Left forelimb (tissue), 1 donor: ENCODE results near the gene PCDH15.

Source experiments
- DNase-seq: peaks from one replicate; pipeline ENCODE4 v3.0.0-alpha.2; 2018; ENCODE audit warnings: low spot score

The PCDH15 gene

GRCh38 chr10:54130394-54130793 lies 670.6 kb downstream of the PCDH15 start:
- DNase-seq, result no peak

DNA sequence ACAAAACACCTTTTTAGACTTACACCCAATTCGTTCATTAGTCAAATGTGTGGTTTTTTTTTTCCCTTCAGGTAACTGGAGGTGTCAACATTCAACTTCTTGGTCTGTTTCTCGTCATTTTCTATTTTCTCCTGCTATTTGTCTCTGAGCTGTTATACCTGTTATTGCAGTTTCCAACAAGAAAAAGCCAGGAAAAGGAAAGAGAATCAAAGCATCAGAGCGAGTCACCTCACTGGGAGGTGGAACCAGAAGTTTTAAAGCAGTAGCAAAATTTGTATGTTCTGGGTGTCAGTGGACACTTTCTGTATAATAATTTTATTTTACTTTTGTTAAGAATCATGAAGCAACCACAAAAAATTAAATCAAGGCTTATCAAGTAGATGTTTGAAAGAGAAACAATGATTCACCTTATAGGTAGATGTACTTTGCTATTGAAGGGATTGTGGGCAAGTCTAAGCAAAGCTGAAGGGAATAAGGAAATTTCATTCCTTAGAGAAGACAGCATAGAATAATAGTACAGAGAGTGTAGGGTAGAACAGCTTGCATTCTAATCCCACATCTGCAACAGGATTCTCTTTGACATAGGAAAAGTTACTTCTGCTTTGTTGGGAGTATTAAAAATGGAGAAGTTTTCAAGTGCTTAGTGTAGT lies 675.8 kb downstream of the PCDH15 start:
- no peak for DNase-seq

GRCh38 chr10:54124209-54124885 lies 676.7 kb downstream of the PCDH15 start:
- DNase-seq, result no peak

GRCh38 chr10:54120806-54121205 lies 680.2 kb downstream of the PCDH15 start:
- no peak for DNase-seq

DNA sequence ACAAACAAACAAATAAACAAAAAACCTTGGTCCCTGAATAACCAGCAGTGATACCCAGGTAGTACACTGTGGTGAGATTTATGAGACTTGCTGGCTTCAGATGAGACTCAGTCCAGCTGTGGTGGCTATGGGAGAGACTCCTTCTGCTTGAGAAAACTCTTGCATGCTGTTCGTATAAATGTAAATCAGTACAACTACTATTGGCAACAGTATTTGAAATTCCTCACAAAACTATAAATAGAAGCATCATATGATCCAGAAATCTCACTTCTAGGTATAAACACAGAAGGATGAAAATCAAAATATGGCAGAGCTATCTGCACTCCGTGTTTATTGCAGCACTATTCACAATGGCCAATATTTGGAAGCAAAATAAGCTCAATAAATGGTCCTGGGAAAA lies 692.1 kb downstream of the PCDH15 start:
- DNase-seq, result no peak

DNA sequence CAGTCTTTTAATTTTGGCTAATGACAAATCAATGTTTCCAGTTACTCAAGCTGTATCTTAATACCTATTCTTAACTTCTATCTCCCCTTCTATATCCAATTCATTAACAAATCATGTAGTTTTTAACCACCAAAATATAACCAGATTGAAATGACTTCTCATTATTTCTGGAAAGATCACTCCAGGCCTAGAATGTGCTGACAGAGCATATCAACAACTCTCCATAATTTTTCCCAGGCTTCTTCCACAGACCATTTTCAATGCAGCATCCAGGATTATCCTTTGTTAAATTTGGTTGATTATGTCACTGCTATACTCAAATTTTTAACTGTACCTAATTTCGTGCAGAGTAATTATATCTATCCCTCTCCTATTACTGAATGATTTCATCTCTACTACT lies 704.1 kb downstream of the PCDH15 start:
- no peak for DNase-seq

- DNase-seq, result no peak
These were observed 706.7 kb downstream of the PCDH15 start for GRCh38 chr10:54094321-54094720.

DNA sequence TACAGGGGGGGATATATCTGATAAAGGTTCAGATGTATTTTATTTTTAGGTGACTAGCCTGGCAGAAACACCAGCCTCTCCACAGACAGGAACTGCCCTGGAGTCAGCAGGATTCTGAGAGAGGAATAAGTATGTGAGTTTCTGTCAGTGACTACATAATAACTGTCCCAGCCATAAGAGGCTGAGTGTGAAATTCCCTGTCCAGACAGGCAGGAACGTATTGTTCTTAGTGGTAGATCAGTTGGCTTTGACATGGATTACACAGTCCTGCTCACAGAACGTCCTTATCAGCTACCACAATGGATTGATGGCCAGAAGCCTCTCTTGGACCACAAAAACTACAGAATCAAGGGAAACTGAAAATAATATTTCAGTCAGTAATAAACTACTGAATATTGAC lies 709.8 kb downstream of the PCDH15 start:
- no peak for DNase-seq

GRCh38 chr10:54081950-54082349 lies 719.1 kb downstream of the PCDH15 start:
- DNase-seq, result no peak

DNA sequence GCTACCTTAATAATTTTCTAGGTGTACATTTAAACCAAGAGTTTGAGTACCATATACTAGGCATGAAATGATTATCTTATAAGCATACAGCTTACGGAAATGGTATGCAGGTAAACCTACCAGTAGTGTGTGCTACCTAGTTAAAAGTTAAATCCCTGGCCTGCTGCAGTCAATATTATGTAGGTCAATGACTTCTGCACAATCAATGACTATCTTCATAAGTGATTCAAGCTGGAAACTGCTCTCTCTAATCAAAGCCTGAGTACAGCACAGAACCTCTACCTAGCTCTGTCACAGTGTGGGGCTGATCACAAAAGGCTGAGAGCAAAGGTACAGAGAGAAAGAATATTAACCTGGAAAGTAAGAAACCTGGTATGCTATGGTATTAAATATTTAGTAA lies 733.7 kb downstream of the PCDH15 start:
- no peak for DNase-seq

GRCh38 chr10:54066646-54067045 lies 734.4 kb downstream of the PCDH15 start:
- DNase-seq, result no peak

GRCh38 chr10:54065106-54065505 lies 735.9 kb downstream of the PCDH15 start:
- no peak for DNase-seq

- no peak for DNase-seq
These were observed 736.8 kb downstream of the PCDH15 start for GRCh38 chr10:54064215-54064614.

DNA sequence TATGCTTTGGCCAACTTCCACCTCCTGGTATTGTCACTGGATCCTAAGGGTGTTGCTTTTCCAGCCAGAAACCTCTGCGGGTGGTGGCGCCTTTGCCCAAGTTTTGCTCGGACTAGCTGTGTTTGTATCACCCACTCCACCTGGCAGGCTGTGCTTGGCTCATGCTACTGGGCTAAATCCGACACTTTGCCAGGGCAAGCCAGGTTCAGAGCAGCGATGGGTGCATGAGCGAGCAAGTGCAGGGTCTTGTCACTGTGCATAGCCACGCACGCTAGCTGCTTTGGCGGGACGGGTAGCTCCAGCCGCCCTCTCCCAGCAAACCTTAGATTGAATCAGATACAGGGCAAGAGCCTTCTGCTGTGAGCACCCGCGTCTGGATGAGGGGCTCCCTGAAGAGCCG lies 737.5 kb downstream of the PCDH15 start:
- no peak for DNase-seq

DNA sequence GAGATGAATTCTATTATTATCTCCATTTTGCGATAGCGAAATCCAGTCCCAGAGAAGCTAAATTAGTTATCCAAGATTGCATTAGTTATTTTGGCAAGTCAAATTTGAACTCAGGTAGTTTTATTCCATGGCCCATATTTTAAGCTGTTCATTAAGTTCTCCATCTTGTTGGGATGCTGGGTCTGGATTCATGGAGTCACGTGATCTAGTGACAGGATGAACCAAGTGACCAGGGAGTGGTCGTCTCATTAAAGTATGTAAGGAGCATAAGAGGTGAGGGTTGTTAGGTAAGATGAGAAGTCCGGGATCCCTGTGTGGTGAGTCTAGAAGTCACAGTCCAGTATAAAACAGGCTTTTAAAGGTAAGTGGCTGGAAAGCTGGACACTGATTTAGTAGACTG lies 740.5 kb downstream of the PCDH15 start:
- DNase-seq, result no peak

- no peak for DNase-seq
These were observed 743.7 kb downstream of the PCDH15 start for GRCh38 chr10:54057357-54057756.

GRCh38 chr10:54026340-54026739 lies 774.7 kb downstream of the PCDH15 start:
- no peak for DNase-seq

DNA sequence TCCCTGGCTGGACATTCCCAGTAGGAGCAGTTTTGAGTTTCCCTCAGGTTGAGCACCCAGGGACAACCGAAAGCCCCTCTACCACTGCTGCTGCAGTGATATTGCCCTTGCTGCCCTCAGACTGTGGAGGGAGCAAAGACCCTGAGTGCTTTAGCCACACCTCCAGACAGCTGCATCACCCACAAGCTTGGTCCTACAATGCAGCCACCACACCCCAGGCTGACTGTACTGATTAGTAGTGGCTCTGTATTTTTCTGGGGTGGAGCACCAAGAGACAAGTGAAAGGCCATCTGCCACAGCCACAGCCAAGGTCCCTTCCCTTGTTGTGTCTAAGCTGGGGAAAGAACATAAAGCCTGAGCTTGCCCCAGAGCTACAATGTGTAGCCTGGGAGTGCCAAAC lies 789.9 kb downstream of the PCDH15 start:
- no peak for DNase-seq

DNA sequence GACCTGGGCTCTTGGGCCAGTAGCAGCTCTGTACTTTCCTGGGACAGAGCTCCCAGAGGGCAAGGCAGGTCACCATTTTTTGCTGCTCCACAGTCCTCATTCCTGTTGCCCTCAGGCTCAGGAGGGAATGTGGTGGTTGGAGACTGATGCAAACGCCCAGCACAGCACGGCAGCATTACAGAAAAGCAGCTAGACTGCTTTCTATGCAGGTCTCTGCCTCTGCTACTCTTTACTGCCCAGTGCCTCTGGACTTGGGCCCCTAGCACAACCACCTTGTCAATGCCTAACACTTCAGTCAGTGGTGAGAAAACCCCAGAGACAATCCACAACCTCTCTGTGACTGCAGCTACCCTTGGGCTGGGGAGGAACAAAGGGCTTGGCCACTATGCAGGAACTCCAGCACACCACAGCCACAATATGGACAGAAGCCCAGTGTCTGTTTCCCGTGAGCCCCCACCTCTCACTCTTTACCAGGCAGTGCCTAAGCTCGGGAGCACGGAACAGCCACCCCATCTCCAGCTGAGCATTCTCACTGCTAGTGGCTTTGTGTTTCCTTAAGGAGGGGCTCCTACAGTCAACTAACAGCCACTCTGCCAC lies 790.6 kb downstream of the PCDH15 start:
- DNase-seq, result no peak

- DNase-seq, result no peak
These were observed 791.4 kb downstream of the PCDH15 start for GRCh38 chr10:54009672-54010071.

- DNase-seq, result no peak
These were observed 799.0 kb downstream of the PCDH15 start for GRCh38 chr10:54002077-54002476.

- no peak for DNase-seq
These were observed 803.1 kb downstream of the PCDH15 start for GRCh38 chr10:53997953-53998352.

DNA sequence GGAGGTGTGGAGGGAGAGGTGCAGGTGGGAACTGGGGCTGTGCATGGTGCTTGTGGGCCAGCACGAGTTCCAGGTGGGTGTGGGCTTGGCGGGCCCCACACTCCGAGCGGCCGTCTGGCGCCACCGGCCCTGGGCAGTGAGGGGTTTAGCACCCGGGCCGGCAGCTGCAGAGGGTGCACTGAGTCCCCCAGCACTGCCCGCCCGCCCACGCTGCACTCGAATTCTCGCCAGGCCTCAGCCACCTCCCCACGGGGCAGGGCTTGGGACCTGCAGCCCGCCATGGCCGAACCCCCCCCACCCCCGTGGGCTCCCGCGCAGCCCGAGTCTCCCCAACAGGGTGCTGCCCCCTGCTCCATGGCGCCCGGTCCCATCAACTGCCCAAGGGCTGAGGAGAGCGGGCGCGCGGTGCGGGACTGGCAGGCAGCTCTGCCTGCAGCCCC lies 810.2 kb downstream of the PCDH15 start:
- no peak for DNase-seq

- DNase-seq, result no peak
These were observed 817.6 kb downstream of the PCDH15 start for GRCh38 chr10:53983431-53983830.
